Subcutaneous abdominal adipose tissue (tissue), 5 donors: ENCODE results near the gene S100A13.

ENCODE experiments used
- H3K27ac ChIP-seq: one replicate; pipeline ENCODE4 v1.7.0; 2013; ENCODE audit warnings: low read depth, mild to moderate bottlenecking, inconsistent platforms, low read length, moderate library complexity
- H3K27me3 ChIP-seq, 5 donors: one replicate each; pipeline ENCODE4 v1.7.0; 2013; ENCODE audit warnings: low read length in 5 of 5, inconsistent platforms in 1 of 5; ENCODE audit not compliant: control insufficient read depth in 5 of 5, insufficient read depth in 4 of 5
- H3K36me3 ChIP-seq, 5 donors: one replicate each; pipeline ENCODE4 v1.7.0; 2013; ENCODE audit warnings: low read length in 5 of 5; ENCODE audit not compliant: control insufficient read depth in 5 of 5, insufficient read depth in 5 of 5
- H3K4me1 ChIP-seq, 5 donors: one replicate each; pipeline ENCODE4 v1.7.0; 2013; ENCODE audit warnings: low read length in 5 of 5, mild to moderate bottlenecking in 3 of 5, moderate library complexity in 1 of 5; ENCODE audit not compliant: control insufficient read depth in 5 of 5, insufficient read depth in 5 of 5
- H3K4me3 ChIP-seq, 5 donors: one replicate each; pipeline ENCODE4 v1.7.0; 2013; ENCODE audit warnings: low read length in 5 of 5, low read depth in 1 of 5
- H3K9ac ChIP-seq, 5 donors: one replicate each; pipeline ENCODE4 v1.7.0; 2013; ENCODE audit warnings: low read length in 5 of 5, mild to moderate bottlenecking in 4 of 5, moderate library complexity in 3 of 5
- H3K9me3 ChIP-seq, 5 donors: one replicate each; pipeline ENCODE4 v1.7.0; 2013; ENCODE audit warnings: low read length in 5 of 5; ENCODE audit not compliant: control insufficient read depth in 5 of 5
- donor health status: healthy.
- donor health status: healthy.
- donor health status: healthy.
- donor health status: healthy.
- donor health status: healthy.

The S100A13 gene

GRCh38 chr1:153629343-153629665, 2.0 kb upstream of the S100A13 start:
- no peaks in the 10 kb centered on the region for H3K27me3 ChIP-seq
- H3K9me3 ChIP-seq = no peaks in the 10 kb centered on the region
- no peak overlapping the region for H3K4me3 ChIP-seq
- peaks cover 9 to 77% (median 53%) of the 10 kb centered on the region in 5 donors for H3K4me1 ChIP-seq
- peaks cover 0 to 9% (median 4%) of the 10 kb centered on the region in 5 donors for H3K36me3 ChIP-seq
- H3K9ac ChIP-seq = peak overlapping the region in 1 of 5 donors; percentile 42
- H3K27ac ChIP-seq = peak overlapping the region; percentile 94

GRCh38 chr1:153628638-153629342, 1.5 kb upstream of the S100A13 start:
- Histone ChIP-seq H3K4me3 (no peak overlapping the region), H3K9me3 (no peaks in the 10 kb centered on the region), H3K27ac (peak overlapping the region; percentile 94), H3K4me1 (peaks cover 9 to 82% (median 58%) of the 10 kb centered on the region in 5 donors), H3K9ac (peak overlapping the region in 3 of 5 donors; percentile 4 to 42 (median 33)), H3K27me3 (no peaks in the 10 kb centered on the region), H3K36me3 (peaks cover 0 to 13% (median 4%) of the 10 kb centered on the region in 5 donors)

GRCh38 chr1:153627715-153628626, 666 bp upstream of the S100A13 start, which contains the start of gene S100A1:
Gene S100A1 (plus strand): TSS chr1:153628434. CDS start chr1:153630522, 2,088 bp downstream.
- H3K27ac ChIP-seq = peak within 1 kb of the TSS; percentile 94
- peaks cover 0 to 15% (median 4%) of the 10 kb centered on the region in 5 donors for H3K36me3 ChIP-seq
- H3K4me3 ChIP-seq = peak within 1 kb of the TSS; percentile 63 to 87 (median 73)
- peaks cover 6 to 81% (median 57%) of the 10 kb centered on the region in 5 donors for H3K4me1 ChIP-seq
- H3K27me3 ChIP-seq = no peaks in the 10 kb centered on the region
- H3K9ac ChIP-seq = peak within 1 kb of the TSS; percentile 77 to 89 (median 86)
- H3K9me3 ChIP-seq = no peaks in the 10 kb centered on the region

- peak overlapping the region; percentile 77 to 89 (median 86) for H3K9ac ChIP-seq
- H3K4me3 ChIP-seq = peak overlapping the region; percentile 63 to 87 (median 73)
- H3K27ac ChIP-seq = peak overlapping the region; percentile 94
- H3K4me1 ChIP-seq = peaks cover 6 to 84% (median 66%) of the 10 kb centered on the region in 5 donors
- no peaks in the 10 kb centered on the region for H3K27me3 ChIP-seq
- H3K9me3 ChIP-seq = no peaks in the 10 kb centered on the region
- H3K36me3 ChIP-seq = peaks cover 0 to 24% (median 6%) of the 10 kb centered on the region in 5 donors
Observed at GRCh38 chr1:153626477-153626903, 815 bp downstream of the S100A13 start.

- Histone ChIP-seq H3K4me1 (peaks cover 6 to 77% (median 60%) of the 10 kb centered on the region in 5 donors), H3K27ac (peak overlapping the region; percentile 94), H3K36me3 (peaks cover 0 to 30% (median 6%) of the 10 kb centered on the region in 5 donors), H3K9me3 (no peaks in the 10 kb centered on the region), H3K27me3 (no peaks in the 10 kb centered on the region), H3K9ac (peak overlapping the region in 1 of 5 donors; percentile 31), H3K4me3 (peak overlapping the region in 3 of 5 donors; percentile 3 to 87 (median 81))
Observed at GRCh38 chr1:153624965-153625611, 2.2 kb downstream of the S100A13 start.

DNA sequence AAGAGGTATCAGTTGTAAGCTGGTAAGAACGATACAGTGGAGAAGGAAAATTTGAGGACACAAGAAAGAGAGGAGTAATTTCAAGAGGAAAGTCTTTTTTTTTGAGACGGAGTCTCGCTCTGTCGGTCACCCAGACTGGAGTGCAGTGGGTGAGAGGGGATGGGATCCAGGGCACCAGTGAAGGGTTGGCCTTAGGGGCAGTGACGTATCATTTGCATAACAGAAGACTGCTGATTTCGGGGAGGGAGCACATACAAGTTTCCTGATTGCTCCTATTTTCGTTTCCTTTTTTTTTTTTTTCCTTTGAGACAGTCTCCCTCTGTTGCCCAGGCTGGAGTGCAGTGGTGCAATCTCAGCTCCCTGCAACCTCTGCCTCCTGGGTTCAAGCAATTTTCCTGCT, 4.2 kb downstream of the S100A13 start:
- H3K27ac ChIP-seq = peak overlapping the region; percentile 94
- no peaks in the 10 kb centered on the region for H3K27me3 ChIP-seq
- no peaks in the 10 kb centered on the region for H3K9me3 ChIP-seq
- peak overlapping the region in 1 of 5 donors; percentile 32 for H3K4me3 ChIP-seq
- peaks cover 0 to 43% (median 19%) of the 10 kb centered on the region in 5 donors for H3K36me3 ChIP-seq
- H3K9ac ChIP-seq = peak overlapping the region in 3 of 5 donors; percentile 23 to 67 (median 53)
- peaks cover 6 to 59% (median 51%) of the 10 kb centered on the region in 5 donors for H3K4me1 ChIP-seq

- no peak overlapping the region for H3K27ac ChIP-seq
- H3K36me3 ChIP-seq = peaks cover 0 to 39% (median 15%) of the 10 kb centered on the region in 5 donors
- H3K9me3 ChIP-seq = no peaks in the 10 kb centered on the region
- no peak overlapping the region for H3K4me3 ChIP-seq
- peaks cover 5 to 44% (median 41%) of the 10 kb centered on the region in 5 donors for H3K4me1 ChIP-seq
- no peaks in the 10 kb centered on the region for H3K27me3 ChIP-seq
- H3K9ac ChIP-seq = no peak overlapping the region
Observed at GRCh38 chr1:153619171-153619570, 8.1 kb downstream of the S100A13 start.

DNA sequence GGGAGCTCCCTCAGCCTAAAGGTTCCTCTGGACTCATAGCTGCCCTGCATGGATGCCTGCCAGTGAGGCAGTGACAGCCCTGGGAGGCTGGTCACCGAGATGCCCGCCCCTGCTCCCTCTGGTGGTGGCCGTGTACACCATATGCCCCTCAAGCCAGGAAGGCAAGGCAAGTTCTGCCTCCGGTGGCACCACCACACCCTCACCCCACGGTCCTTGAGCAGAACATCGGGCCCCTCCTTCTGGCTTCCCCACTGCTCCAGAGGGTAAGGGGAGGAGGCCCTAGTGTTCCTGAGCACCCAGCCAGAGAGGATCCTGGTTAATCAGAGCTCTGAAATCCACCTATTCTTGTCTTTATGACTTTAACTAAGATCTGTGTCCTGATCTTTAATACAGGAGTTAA, 9.6 kb downstream of the S100A13 start:
- no peaks in the 10 kb centered on the region for H3K9me3 ChIP-seq
- no peak overlapping the region for H3K4me3 ChIP-seq
- peak overlapping the region; percentile 72 for H3K27ac ChIP-seq
- no peaks in the 10 kb centered on the region for H3K27me3 ChIP-seq
- peaks cover 0 to 31% (median 15%) of the 10 kb centered on the region in 5 donors for H3K36me3 ChIP-seq
- peak overlapping the region in 3 of 5 donors; percentile 1 to 57 (median 44) for H3K9ac ChIP-seq
- H3K4me1 ChIP-seq = peaks cover 5 to 37% (median 28%) of the 10 kb centered on the region in 5 donors

- H3K9me3 ChIP-seq = no peaks in the 10 kb centered on the region
- peak overlapping the region in 2 of 5 donors; percentile 26 to 43 for H3K9ac ChIP-seq
- H3K4me3 ChIP-seq = no peak overlapping the region
- H3K36me3 ChIP-seq = peaks cover 0 to 24% (median 15%) of the 10 kb centered on the region in 5 donors
- H3K4me1 ChIP-seq = peaks cover 5 to 38% (median 22%) of the 10 kb centered on the region in 5 donors
- peak overlapping the region; percentile 72 for H3K27ac ChIP-seq
- H3K27me3 ChIP-seq = no peaks in the 10 kb centered on the region
Observed at GRCh38 chr1:153616917-153617311, 10.4 kb downstream of the S100A13 start.
